Measurements from ENCODE around the gene MEOX1.

DNA sequence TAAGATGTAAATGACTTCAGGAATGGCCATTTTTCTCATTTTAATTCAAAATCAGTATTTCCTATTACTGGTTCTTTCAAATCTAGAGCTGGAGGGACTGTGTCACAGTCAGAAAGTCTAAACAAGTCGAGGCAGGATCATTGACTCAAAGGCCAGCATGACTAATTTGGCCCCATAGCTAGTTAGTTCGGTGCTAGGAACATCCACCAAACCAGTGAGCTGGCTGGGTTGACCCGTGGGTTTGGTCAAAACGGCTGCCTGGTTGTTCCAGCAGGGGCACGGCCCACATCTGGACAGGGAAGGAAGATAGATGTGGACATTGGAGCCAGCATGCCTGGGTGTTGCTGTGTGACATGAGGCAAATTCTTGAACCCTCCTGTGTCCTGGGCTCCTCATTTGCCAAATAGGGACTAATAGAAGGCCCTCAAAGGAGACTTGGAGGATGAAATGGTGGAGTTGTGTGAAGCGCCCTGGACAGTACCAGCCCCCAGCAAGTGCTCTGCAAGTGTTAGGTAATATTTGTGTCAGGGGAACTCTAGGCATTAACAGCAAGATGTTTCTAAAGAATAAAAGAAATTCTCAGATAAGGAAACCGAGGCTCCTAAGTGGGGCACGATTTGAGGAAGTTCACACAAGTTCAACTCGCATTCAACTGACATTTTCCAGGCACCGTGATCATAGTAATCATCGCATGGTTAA lies 46.2 kb downstream of the MEOX1 start:
- TF ChIP-seq EZH2phosphoT487 (IDR thresholded peaks at IDR 0.05; ENCODE audit: insufficient read depth, low read depth): no peak
- TF ChIP-seq EZH2 (IDR thresholded peaks at IDR 0.05; ENCODE audit: insufficient read depth, poor library complexity, severe bottlenecking): no peak
